GM19240 (cell line): ENCODE measurements around the gene TNFSF12.
A peak's percentile ranks its signal among the peaks of the same experiment; 100 is the strongest.

ENCODE experiments used
- DNase-seq: peaks from one replicate; pipeline ENCODE4 v3.0.0; 2011; ENCODE audit warnings: low spot score; ENCODE audit not compliant: insufficient read length

Gene TNFSF12

GRCh38 chr17:7563115-7563869, 14.4 kb downstream of the TNFSF12 start:
- no peak for DNase-seq

DNA sequence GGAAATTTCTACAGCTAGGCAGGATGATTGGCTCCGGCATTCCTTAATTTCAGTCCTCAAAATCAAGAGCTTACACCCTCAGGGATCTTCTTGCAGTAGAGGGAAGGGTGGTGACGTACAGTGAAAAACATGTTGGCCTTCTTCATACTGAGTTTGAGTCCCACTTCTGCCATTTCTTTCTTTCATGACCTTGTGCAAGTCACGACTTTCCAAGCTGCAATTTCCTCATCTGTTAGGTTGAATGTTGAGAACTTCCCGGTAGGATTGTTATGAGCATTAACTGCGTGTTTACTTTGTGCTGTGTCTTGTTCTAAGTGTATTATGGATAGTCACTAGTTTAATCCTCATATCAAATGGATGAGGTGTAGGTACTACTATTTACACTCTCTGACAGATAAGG, 20.7 kb downstream of the TNFSF12 start:
- no peak for DNase-seq

DNA sequence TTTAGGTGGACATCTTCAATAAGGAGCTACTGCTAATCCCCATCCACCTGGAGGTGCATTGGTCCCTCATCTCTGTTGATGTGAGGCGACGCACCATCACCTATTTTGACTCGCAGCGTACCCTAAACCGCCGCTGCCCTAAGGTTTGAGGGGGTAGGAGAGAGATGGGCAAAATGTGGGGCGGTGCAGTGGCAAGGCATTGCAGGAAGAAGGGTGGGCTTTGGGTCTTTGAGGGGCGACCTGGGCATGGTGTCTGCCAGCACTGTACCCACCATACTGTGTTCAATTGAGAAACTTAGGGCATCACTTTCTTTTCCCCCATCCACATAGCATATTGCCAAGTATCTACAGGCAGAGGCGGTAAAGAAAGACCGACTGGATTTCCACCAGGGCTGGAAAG, 21.5 kb downstream of the TNFSF12 start:
- DNase-seq, result no peak

- DNase-seq, result no peak
These were observed 23.4 kb downstream of the TNFSF12 start for GRCh38 chr17:7572338-7572587.

DNA sequence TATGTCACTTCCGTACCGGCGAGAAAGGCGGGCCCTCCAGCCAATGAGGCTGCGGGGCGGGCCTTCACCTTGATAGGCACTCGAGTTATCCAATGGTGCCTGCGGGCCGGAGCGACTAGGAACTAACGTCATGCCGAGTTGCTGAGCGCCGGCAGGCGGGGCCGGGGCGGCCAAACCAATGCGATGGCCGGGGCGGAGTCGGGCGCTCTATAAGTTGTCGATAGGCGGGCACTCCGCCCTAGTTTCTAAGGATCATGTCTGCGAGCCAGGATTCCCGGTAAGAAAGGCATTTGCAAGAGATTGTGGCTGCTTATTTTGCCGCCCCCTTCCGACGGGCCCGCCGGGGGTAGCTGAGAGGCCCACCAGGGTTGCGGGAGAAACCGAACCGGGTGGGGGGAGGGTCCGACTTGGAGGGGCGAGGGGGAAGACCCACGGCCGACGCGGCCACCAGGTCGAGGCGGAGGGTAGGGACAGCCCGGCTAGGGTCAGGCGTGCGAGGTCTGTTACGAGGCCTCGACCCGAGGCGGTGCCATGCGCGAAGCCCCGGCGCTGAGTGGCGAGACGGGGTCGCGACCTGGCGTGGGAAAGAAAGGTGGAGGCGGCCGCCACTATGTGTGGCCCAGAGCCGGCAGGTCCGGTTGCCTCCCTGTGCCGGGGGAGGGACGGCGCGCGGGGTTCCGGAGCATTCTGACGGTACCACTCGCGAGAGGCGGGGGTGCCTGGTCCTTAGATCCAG, 23.9 kb downstream of the TNFSF12 start:
- peak; percentile 98 for DNase-seq

DNA sequence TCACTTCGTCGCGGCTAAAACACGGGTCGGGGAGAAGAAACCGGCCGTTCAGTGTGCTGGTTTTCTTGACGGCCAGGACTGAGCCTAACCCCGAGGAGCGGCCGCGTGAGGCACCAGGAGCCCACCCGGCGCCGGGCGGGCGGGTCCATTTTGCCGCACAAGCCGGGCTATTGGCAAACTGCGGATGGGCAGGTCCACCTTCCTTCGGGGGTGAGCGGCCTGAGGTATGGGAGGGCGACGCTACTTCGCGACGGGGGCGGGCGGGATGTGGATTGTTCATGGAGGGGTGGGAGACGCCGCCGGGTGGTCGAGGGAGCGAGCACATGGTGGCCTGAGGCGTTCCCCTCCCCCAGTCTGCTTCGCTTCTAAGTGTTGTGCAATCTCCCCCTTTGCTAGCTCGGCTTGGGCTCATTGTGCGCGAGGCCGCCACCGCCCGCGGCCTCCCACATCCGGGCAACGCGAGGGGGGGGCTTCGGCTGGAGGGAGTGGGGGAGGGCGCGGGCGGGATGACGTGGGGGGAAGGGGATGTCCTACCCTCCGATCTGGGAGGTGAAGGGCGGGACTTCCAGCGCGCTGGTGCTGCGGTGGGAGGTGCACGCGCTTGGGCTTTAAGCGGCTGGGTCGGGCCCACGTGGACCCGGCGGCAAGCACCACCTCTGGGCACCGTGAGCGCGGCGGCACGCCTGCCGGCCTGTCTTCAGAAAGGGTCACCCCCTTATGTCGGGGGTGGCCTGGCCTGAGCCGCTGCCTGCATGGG, 24.6 kb downstream of the TNFSF12 start:
- DNase-seq, result peak; percentile 65

DNA sequence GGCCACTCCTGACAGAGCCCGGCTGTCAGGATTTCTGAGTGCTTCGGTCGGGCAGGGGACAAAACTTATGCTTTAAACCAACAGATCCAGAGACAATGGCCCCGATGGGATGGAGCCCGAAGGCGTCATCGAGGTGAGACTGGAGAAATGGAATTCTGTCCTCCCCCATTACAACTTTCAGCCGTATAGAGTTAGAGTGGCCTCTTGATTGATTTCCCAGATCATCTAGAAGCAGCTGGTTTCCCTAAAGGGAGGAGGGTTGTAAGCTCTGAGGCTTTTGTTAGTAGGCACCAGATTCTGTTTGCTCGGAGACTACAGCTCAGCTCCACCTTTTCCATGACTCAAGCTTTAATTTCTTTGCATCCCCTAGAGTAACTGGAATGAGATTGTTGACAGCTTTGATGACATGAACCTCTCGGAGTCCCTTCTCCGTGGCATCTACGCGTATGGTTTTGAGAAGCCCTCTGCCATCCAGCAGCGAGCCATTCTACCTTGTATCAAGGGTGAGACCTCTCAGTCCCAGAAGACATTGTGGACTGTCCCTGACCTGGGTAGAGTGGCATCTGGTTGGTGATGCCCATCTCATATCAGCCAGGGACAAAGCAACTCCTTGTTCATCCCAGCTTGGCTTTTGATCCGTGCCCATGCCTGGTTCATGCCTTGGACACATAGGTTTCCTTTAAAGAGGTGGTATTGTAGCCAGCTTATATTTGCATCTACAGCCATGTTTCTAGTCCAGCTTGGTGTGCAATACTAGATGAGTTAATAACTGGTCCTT, 25.5 kb downstream of the TNFSF12 start:
- no peak for DNase-seq

GRCh38 chr17:7575481-7575883, 26.6 kb downstream of the TNFSF12 start:
- DNase-seq, result no peak

- DNase-seq, result no peak
These were observed 27.1 kb downstream of the TNFSF12 start for GRCh38 chr17:7575959-7576358.

- no peak for DNase-seq
These were observed 27.6 kb downstream of the TNFSF12 start for GRCh38 chr17:7576432-7576937.

GRCh38 chr17:7577327-7578199, 28.7 kb downstream of the TNFSF12 start:
- DNase-seq, result no peak

GRCh38 chr17:7579001-7579833, 30.4 kb downstream of the TNFSF12 start, which contains the start of gene CD68:
Gene CD68 (plus strand): TSS chr17:7579638. CDS start chr17:7579678, 40 bp downstream.
- DNase-seq, result peak; percentile 40

- DNase-seq, result no peak
These were observed 31.2 kb downstream of the TNFSF12 start for GRCh38 chr17:7579834-7580603.

- DNase-seq, result no peak
These were observed 32.0 kb downstream of the TNFSF12 start for GRCh38 chr17:7580604-7581575.

DNA sequence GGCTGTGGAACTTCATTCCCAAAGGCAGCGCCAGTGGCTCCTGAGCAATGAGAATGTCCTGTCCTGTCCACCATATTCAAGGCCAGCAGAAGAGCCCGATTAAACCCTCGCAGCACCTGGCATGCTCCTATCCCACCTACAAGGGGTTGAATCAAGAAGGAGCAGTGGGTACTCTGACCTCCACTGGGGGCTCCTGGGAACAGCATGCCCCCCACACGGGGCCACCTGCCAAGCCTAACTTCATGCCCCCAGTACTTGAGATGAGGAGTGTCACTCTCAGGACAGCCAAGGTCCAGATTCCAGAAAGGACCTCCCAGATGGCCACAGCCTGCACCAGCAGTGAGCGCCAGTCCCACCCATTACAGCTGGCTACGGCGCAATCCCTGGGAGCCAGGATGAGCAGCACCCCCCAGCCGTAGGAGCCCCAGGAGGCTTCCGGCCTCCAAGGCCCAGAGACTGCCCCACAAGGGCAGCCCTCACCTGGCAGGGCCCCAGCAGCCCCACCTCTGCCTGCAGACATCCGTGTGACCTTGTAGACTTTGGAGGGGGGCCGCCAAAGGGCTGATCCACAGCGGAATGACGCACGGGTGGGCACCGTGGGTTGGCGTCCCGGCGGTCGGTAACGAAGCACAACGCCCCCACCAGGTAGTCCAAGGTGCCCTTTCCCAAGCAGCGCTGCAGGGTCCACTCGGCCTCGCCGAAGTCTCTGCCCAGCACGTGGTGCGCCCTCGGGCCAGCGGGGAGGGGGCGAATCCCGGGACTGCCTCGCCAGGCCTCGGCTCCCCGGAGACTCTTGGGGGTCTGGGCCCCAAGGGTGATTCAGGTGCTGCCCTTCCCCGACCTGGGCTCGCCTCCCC, 33.8 kb downstream of the TNFSF12 start:
- DNase-seq, result no peak

GRCh38 chr17:7583253-7584109, 34.6 kb downstream of the TNFSF12 start, which contains the start of gene MPDU1:
Gene MPDU1 (plus strand): TSS chr17:7583852. CDS start chr17:7583863, 11 bp downstream.
- DNase-seq, result peak; percentile 71
